Prostate gland (tissue), 2 donors: ENCODE data around the gene RDH13.

ENCODE experiments used
- POLR2A ChIP-seq: fragments of 450-650 bp; IDR thresholded peaks from one replicate; pipeline ENCODE4 v1.6.1; 2016; ENCODE audit warnings: antibody characterized with exemption, mild to moderate bottlenecking
- TF ChIP-seq, protein P1 (sequence below), 4 experiments: fragments of 200-600 bp in 2 of 4; fragments of 450-650 bp in 2 of 4; sonication (generic) in 2 of 4; IDR thresholded peaks; 1 replicate in 3 of 4; 2 replicates in 1 of 4; pipeline ENCODE4 v1.5.1; 2016 to 2019; ENCODE audit warnings: antibody characterized with exemption in 4 of 4, mild to moderate bottlenecking in 2 of 4, moderate library complexity in 2 of 4

DNA sequence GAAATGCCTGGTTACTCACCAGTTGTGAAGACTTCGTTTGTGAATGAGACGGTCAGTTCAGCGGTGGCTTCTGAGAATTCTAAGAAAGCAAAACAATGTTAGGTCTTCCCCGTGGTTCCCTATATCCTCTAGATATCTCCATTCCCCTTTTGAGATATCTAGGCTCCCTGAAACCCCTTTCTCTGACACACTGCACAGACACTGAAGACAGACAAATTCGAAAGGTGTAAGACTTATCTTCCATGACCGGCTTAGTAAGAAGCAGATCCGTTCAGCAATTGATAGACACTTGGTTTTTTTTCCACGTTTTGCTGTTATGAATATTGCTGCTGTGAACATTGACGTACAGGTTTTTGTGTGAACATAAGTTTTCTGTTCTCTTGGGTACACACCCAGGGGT, 44.3 kb downstream of the RDH13 start:
- TF ChIP-seq, protein P1, sequence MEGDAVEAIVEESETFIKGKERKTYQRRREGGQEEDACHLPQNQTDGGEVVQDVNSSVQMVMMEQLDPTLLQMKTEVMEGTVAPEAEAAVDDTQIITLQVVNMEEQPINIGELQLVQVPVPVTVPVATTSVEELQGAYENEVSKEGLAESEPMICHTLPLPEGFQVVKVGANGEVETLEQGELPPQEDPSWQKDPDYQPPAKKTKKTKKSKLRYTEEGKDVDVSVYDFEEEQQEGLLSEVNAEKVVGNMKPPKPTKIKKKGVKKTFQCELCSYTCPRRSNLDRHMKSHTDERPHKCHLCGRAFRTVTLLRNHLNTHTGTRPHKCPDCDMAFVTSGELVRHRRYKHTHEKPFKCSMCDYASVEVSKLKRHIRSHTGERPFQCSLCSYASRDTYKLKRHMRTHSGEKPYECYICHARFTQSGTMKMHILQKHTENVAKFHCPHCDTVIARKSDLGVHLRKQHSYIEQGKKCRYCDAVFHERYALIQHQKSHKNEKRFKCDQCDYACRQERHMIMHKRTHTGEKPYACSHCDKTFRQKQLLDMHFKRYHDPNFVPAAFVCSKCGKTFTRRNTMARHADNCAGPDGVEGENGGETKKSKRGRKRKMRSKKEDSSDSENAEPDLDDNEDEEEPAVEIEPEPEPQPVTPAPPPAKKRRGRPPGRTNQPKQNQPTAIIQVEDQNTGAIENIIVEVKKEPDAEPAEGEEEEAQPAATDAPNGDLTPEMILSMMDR (IDR thresholded peaks at IDR 0.05) = no peak
- no peak for TF ChIP-seq POLR2A
